H9 (cell line): ENCODE measurements around the gene GALNT13. TPM values are rescaled to one million over a fixed set of nuclear protein-coding genes. Genes with fewer than 3 reads are reported as not detected.

Experiments
- DNase-seq: peaks from one replicate; pipeline ENCODE4 v3.0.0-alpha.2; 2017
- H2AFZ ChIP-seq: one replicate; pipeline ENCODE4 v1.6.1; 2013; ENCODE audit warnings: mild to moderate bottlenecking, low read length, control low read depth, moderate library complexity
- H2AK5ac ChIP-seq: 2 replicates; pipeline ENCODE4 v1.6.1; 2013; ENCODE audit warnings: low read length, control low read depth, mixed read lengths; ENCODE audit not compliant: insufficient read length
- H2BK120ac ChIP-seq: one replicate; pipeline ENCODE4 v1.6.1; 2013; ENCODE audit warnings: low read depth, mild to moderate bottlenecking, low read length, control low read depth, inconsistent platforms; ENCODE audit not compliant: poor library complexity, severe bottlenecking
- H2BK12ac ChIP-seq: 2 replicates; pipeline ENCODE4 v1.6.1; 2013; ENCODE audit warnings: low read length, control low read depth, mixed read lengths, low read depth; ENCODE audit not compliant: insufficient read length
- H2BK15ac ChIP-seq: 2 replicates; pipeline ENCODE4 v1.6.1; 2013; ENCODE audit warnings: low read depth, low read length, control low read depth
- H2BK20ac ChIP-seq: one replicate; pipeline ENCODE4 v1.6.1; 2013; ENCODE audit warnings: low read depth, mild to moderate bottlenecking, low read length, control low read depth, inconsistent platforms; ENCODE audit not compliant: poor library complexity, severe bottlenecking
- H2BK5ac ChIP-seq: 2 replicates; pipeline ENCODE4 v1.6.1; 2013; ENCODE audit warnings: low read length, control low read depth, mixed read lengths; ENCODE audit not compliant: insufficient read length
- H3K14ac ChIP-seq: 2 replicates; pipeline ENCODE4 v1.6.1; 2013; ENCODE audit warnings: low read length, control low read depth; ENCODE audit not compliant: insufficient read depth
- H3K18ac ChIP-seq: 2 replicates; pipeline ENCODE4 v1.6.1; 2013; ENCODE audit warnings: low read depth, mild to moderate bottlenecking, mixed read lengths, low read length, control low read depth; ENCODE audit not compliant: insufficient read length
- H3K23ac ChIP-seq: 2 replicates; pipeline ENCODE4 v1.6.1; 2013; ENCODE audit warnings: low read length, control low read depth, mixed read lengths, low read depth; ENCODE audit not compliant: insufficient read length
- H3K23me2 ChIP-seq: 2 replicates; pipeline ENCODE4 v1.6.1; 2013; ENCODE audit warnings: low read depth, mild to moderate bottlenecking, mixed read lengths, low read length, control low read depth; ENCODE audit not compliant: insufficient read length, poor library complexity, severe bottlenecking
- H3K27ac ChIP-seq: 2 replicates; pipeline ENCODE4 v1.5.1; 2013; ENCODE audit warnings: low read length, control low read depth, mixed read lengths, low read depth; ENCODE audit not compliant: insufficient read length
- H3K27me3 ChIP-seq: 2 replicates; pipeline ENCODE4 v1.6.1; 2013; ENCODE audit warnings: low read length, control low read depth, inconsistent platforms; ENCODE audit not compliant: insufficient read depth
- H3K4ac ChIP-seq: 2 replicates; pipeline ENCODE4 v1.6.1; 2013; ENCODE audit warnings: low read depth, mild to moderate bottlenecking, control low read depth, inconsistent platforms, low read length, moderate library complexity
- H3K4me1 ChIP-seq: 2 replicates; pipeline ENCODE4 v1.6.1; 2013; ENCODE audit warnings: low read length, control low read depth, inconsistent platforms; ENCODE audit not compliant: insufficient read depth
- H3K4me2 ChIP-seq: 2 replicates; pipeline ENCODE4 v1.6.1; 2013; ENCODE audit warnings: low read length, control low read depth, mixed read lengths; ENCODE audit not compliant: insufficient read length, insufficient read depth
- H3K56ac ChIP-seq: 2 replicates; pipeline ENCODE4 v1.6.1; 2013; ENCODE audit warnings: low read depth, mild to moderate bottlenecking, mixed read lengths, low read length, control low read depth; ENCODE audit not compliant: insufficient read length
- H3K79me1 ChIP-seq: 2 replicates; pipeline ENCODE4 v1.6.1; 2013; ENCODE audit warnings: low read depth, mild to moderate bottlenecking, moderate library complexity, low read length, control low read depth, inconsistent platforms; ENCODE audit not compliant: insufficient read depth, poor library complexity, severe bottlenecking
- H3K79me2 ChIP-seq: 2 replicates; pipeline ENCODE4 v1.6.1; 2013; ENCODE audit warnings: low read length, control low read depth, inconsistent platforms; ENCODE audit not compliant: insufficient read depth
- H3K9ac ChIP-seq: 2 replicates; pipeline ENCODE4 v1.6.1; 2013; ENCODE audit warnings: low read length, control low read depth, mixed read lengths; ENCODE audit not compliant: insufficient read length; ENCODE audit errors: extremely low read depth
- H3K9me3 ChIP-seq: one replicate; pipeline ENCODE4 v1.6.1; 2013; ENCODE audit warnings: low read depth, low read length, inconsistent platforms; ENCODE audit not compliant: control insufficient read depth
- H3T11ph ChIP-seq: one replicate; pipeline ENCODE4 v1.6.1; 2013; ENCODE audit warnings: mild to moderate bottlenecking, low read length, control low read depth, inconsistent platforms
- H4K20me1 ChIP-seq: one replicate; pipeline ENCODE4 v1.6.1; 2013; ENCODE audit not compliant: control insufficient read depth, insufficient read length, insufficient read depth
- H4K5ac ChIP-seq: 2 replicates; pipeline ENCODE4 v1.6.1; 2013; ENCODE audit warnings: low read depth, mild to moderate bottlenecking, mixed read lengths, low read length, control low read depth; ENCODE audit not compliant: insufficient read length
- H4K8ac ChIP-seq: replicated peaks from 2 replicates; pipeline ENCODE4 v1.6.1; 2013; ENCODE audit warnings: low read length, control low read depth, mixed read lengths, low read depth; ENCODE audit not compliant: insufficient read length
- H4K91ac ChIP-seq: 2 replicates; pipeline ENCODE4 v1.6.1; 2013; ENCODE audit warnings: low read depth, mild to moderate bottlenecking, moderate library complexity, mixed read lengths, low read length, control low read depth; ENCODE audit not compliant: insufficient read length
- H3K27ac Mint-ChIP-seq, 3 experiments: 2 replicates in 2 of 3; 3 replicates in 1 of 3; pipeline ENCODE4 v1.8.0; 2020 to 2021; ENCODE audit warnings: mixed read lengths in 3 of 3, mild to moderate bottlenecking in 1 of 3, moderate library complexity in 1 of 3
- H3K27me3 Mint-ChIP-seq: 2 replicates; pipeline ENCODE4 v1.8.0; 2021; ENCODE audit warnings: low read depth, mild to moderate bottlenecking, moderate library complexity, mixed read lengths
- H3K36me3 Mint-ChIP-seq, 3 experiments: 2 replicates in 2 of 3; 3 replicates in 1 of 3; pipeline ENCODE4 v1.8.0; 2020 to 2021; ENCODE audit warnings: low read depth in 3 of 3, mixed read lengths in 3 of 3; ENCODE audit not compliant: insufficient read depth in 1 of 3
- H3K4me1 Mint-ChIP-seq, 2 experiments: 2 replicates each; pipeline ENCODE4 v1.8.0; 2020; ENCODE audit warnings: mixed read lengths in 2 of 2
- H3K4me3 Mint-ChIP-seq, 2 experiments: 2 replicates in 1 of 2; 3 replicates in 1 of 2; pipeline ENCODE4 v1.8.0; 2020 to 2021; ENCODE audit warnings: mild to moderate bottlenecking in 2 of 2, mixed read lengths in 2 of 2, moderate library complexity in 1 of 2
- H3K9me3 Mint-ChIP-seq, 2 experiments: 2 replicates in 1 of 2; 3 replicates in 1 of 2; pipeline ENCODE4 v1.8.0; 2020; ENCODE audit warnings: mild to moderate bottlenecking in 2 of 2, mixed read lengths in 2 of 2, moderate library complexity in 1 of 2
- WGBS: extraction: QIAGEN DNeasy Blood & Tissue Kit; methylation state at CpG from one replicate; pipeline ENCODE4 v1.1.7; 2013; ENCODE audit warnings: missing lambda C conversion rate, low lambda C conversion rate, mixed read lengths; ENCODE audit not compliant: insufficient read length; ENCODE audit errors: extremely low coverage; 5-methylcytosine and 5-hydroxymethylcytosine counted together
- total RNA-seq: library from RNA; stranded (reverse); gene quantifications from 2 replicates; pipeline ENCODE4 v1.2.1, GENCODE V29; 2021
- TF ChIP-seq, protein P1 (sequence below): fragments of 200-600 bp; sonication (generic); conservative IDR thresholded peaks from 3 replicates; pipeline ENCODE4 v1.8.0; 2021; ENCODE audit warnings: antibody characterized with exemption, mild to moderate bottlenecking

The GALNT13 gene
- total RNA-seq, 1 experiment from 2014 or later: 6.6 TPM

DNA sequence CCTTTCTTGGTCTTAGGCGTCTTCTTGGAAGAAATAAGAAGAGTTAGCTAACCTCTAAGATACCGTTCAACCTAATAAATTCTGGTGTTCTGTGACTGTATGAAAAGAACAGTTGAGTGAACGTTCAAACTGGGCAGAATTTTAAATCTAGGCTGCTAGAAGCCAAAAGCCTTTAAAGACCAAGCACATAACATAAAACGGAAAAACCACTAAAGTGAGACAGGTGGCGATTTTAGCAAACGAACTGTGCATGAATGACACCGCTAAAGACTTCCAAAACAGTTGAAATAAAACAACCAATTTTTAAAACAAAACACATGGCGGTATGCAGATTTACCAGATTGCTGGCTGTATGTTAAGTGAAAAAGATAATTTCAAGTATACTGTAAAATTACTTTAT lies 73.1 kb downstream of the GALNT13 start:
- H4K8ac ChIP-seq: no peak overlapping the region
- no peak for DNase-seq
- H3K79me1 ChIP-seq: no peaks in the 10 kb centered on the region
- H2AFZ ChIP-seq: no peak overlapping the region
- no CpG with 5 or more reads among the region's 8 CpGs for WGBS
- no peak overlapping the region for H2AK5ac ChIP-seq
- TF ChIP-seq, protein P1, sequence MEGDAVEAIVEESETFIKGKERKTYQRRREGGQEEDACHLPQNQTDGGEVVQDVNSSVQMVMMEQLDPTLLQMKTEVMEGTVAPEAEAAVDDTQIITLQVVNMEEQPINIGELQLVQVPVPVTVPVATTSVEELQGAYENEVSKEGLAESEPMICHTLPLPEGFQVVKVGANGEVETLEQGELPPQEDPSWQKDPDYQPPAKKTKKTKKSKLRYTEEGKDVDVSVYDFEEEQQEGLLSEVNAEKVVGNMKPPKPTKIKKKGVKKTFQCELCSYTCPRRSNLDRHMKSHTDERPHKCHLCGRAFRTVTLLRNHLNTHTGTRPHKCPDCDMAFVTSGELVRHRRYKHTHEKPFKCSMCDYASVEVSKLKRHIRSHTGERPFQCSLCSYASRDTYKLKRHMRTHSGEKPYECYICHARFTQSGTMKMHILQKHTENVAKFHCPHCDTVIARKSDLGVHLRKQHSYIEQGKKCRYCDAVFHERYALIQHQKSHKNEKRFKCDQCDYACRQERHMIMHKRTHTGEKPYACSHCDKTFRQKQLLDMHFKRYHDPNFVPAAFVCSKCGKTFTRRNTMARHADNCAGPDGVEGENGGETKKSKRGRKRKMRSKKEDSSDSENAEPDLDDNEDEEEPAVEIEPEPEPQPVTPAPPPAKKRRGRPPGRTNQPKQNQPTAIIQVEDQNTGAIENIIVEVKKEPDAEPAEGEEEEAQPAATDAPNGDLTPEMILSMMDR: no peak
- Mint-ChIP-seq H3K4me1 (peaks cover 0 to 2% of the 10 kb centered on the region in 2 experiments; a peak in 2 of 4 replicates), H3K9me3 (no peaks in the 10 kb centered on the region), H3K4me3 (no peak overlapping the region), H3K27me3 (no peaks in the 10 kb centered on the region), H3K27ac (no peak overlapping the region), H3K36me3 (no peaks in the 10 kb centered on the region; a peak in 1 of 7 replicates)
- H3K4me1 ChIP-seq: no peaks in the 10 kb centered on the region; the same call in 1 of the 2 replicates
- H4K91ac ChIP-seq: no peak overlapping the region
- no peak overlapping the region for H2BK12ac ChIP-seq
- no peak overlapping the region for H3K56ac ChIP-seq
- H3K9me3 ChIP-seq: no peaks in the 10 kb centered on the region
- no peaks in the 10 kb centered on the region for H3K23me2 ChIP-seq
- no peak overlapping the region for H3K27ac ChIP-seq
- H2BK120ac ChIP-seq: no peak overlapping the region
- H3K4ac ChIP-seq: no peak overlapping the region
- H3K27me3 ChIP-seq: no peaks in the 10 kb centered on the region
- H3K18ac ChIP-seq: no peak overlapping the region
- no peak overlapping the region for H3K4me2 ChIP-seq
- H2BK20ac ChIP-seq: no peak overlapping the region
- H4K5ac ChIP-seq: no peak overlapping the region
- no peak overlapping the region for H2BK5ac ChIP-seq
- H3T11ph ChIP-seq: no peak overlapping the region
- H4K20me1 ChIP-seq: no peaks in the 10 kb centered on the region
- no peak overlapping the region for H3K9ac ChIP-seq
- H2BK15ac ChIP-seq: no peak overlapping the region
- no peaks in the 10 kb centered on the region for H3K79me2 ChIP-seq
- no peak overlapping the region for H3K23ac ChIP-seq
- H3K14ac ChIP-seq: no peak overlapping the region
